Activated CD4-positive, alpha-beta T cell treated with anti-CD3 and anti-CD28 coated beads, Interleukin-2, Interleukin-6, amounts not matched to agents 100 ng/mL and 50 ng/mL, durations not matched to agents 16 hours and 8 hours (primary cell): Measurements from ENCODE around the gene NSMCE1.
A peak's percentile ranks its signal among the peaks of the same experiment; 100 is the strongest.
"Not testable (repeated sequence)": the region's sequence is repeated elsewhere in the genome, so short reads cannot be mapped to it uniquely, and the experiment has no call there.

ENCODE experiments used
- DNase-seq: peaks from one replicate; pipeline ENCODE4 v3.0.0-alpha.2; 2020

Gene NSMCE1

GRCh38 chr16:27302126-27302525 is 33.6 kb upstream of the NSMCE1 start:
- DNase-seq, result no peak

- DNase-seq, result no peak
Measured at GRCh38 chr16:27301236-27301861, 32.8 kb upstream of the NSMCE1 start.

- no peak for DNase-seq
Measured at GRCh38 chr16:27298132-27298531, 29.6 kb upstream of the NSMCE1 start.

- no peak for DNase-seq
Measured at GRCh38 chr16:27293343-27293742, 24.8 kb upstream of the NSMCE1 start.

- no peak for DNase-seq
Measured at GRCh38 chr16:27291722-27292240, 23.2 kb upstream of the NSMCE1 start.

GRCh38 chr16:27291106-27291505 is 22.5 kb upstream of the NSMCE1 start:
- no peak for DNase-seq

- DNase-seq, result no peak
Measured at GRCh38 chr16:27290562-27290961, 22.0 kb upstream of the NSMCE1 start.

GRCh38 chr16:27289669-27290068 is 21.1 kb upstream of the NSMCE1 start:
- DNase-seq, result no peak

- DNase-seq, result not testable (repeated sequence)
Measured at GRCh38 chr16:27288313-27288712, 19.7 kb upstream of the NSMCE1 start.

- no peak for DNase-seq
Measured at GRCh38 chr16:27287887-27288286, 19.3 kb upstream of the NSMCE1 start.

- no peak for DNase-seq
Measured at GRCh38 chr16:27287051-27287811, 18.7 kb upstream of the NSMCE1 start.

- DNase-seq, result no peak
Measured at GRCh38 chr16:27286451-27286850, 17.9 kb upstream of the NSMCE1 start.

GRCh38 chr16:27285676-27286196 is 17.2 kb upstream of the NSMCE1 start:
- no peak for DNase-seq

GRCh38 chr16:27284865-27285675 is 16.5 kb upstream of the NSMCE1 start:
- peak; percentile 13 for DNase-seq

GRCh38 chr16:27281243-27281642 is 12.7 kb upstream of the NSMCE1 start:
- DNase-seq, result no peak

GRCh38 chr16:27275394-27275793 is 6.8 kb upstream of the NSMCE1 start:
- DNase-seq, result no peak

- not testable (repeated sequence) for DNase-seq
Measured at GRCh38 chr16:27274424-27274874, 5.9 kb upstream of the NSMCE1 start.

GRCh38 chr16:27273670-27274423 is 5.3 kb upstream of the NSMCE1 start:
- peak; percentile 55 for DNase-seq

- DNase-seq, result no peak
Measured at GRCh38 chr16:27273330-27273669, 4.7 kb upstream of the NSMCE1 start.

- not testable (repeated sequence) for DNase-seq
Measured at GRCh38 chr16:27272697-27273096, 4.1 kb upstream of the NSMCE1 start.

- no peak for DNase-seq
Measured at GRCh38 chr16:27272076-27272475, 3.5 kb upstream of the NSMCE1 start.

- peak; percentile 53 for DNase-seq
Measured at GRCh38 chr16:27270349-27270748, 1.8 kb upstream of the NSMCE1 start.
